OCI-LY7 (cell line): Measurements from ENCODE around the gene TMEM190. TPM values are rescaled to one million over a fixed set of nuclear protein-coding genes. Genes with fewer than 3 reads are reported as not detected.
A peak's percentile ranks its signal among the peaks of the same experiment; 100 is the strongest.

Source experiments
- BruUV-seq: library from RNA; stranded (reverse); fragments of 400-500 nt; replicated peaks from 2 replicates; lab custom pipeline; 2021; lab: Mats Ljungman, UMichigan
- CTCF ChIA-PET: fragments of 300-600 bp; sonication (Branson Sonifier 250); formaldehyde crosslinking; loops from one replicate; lab custom pipeline; 2022; ENCODE audit warnings: antibody characterized with exemption; ENCODE audit not compliant: unreplicated experiment; lab: Charles Lee
- POLR2A ChIA-PET: fragments of 300-600 bp; sonication (Branson Sonifier 250); formaldehyde crosslinking; loops from one replicate; lab custom pipeline; 2022; ENCODE audit warnings: antibody characterized with exemption; lab: Charles Lee
- DNase-seq: peaks from one replicate; pipeline ENCODE4 v3.0.0-alpha.2; 2015; ENCODE audit warnings: low spot score
- H2AFZ ChIP-seq: fragments of 200-600 bp; sonication (generic), shearing (Covaris generic); 2 replicates; pipeline ENCODE4 v1.6.1; 2014; ENCODE audit warnings: mild to moderate bottlenecking, antibody characterized with exemption, low read length, moderate library complexity
- H3K27ac ChIP-seq: fragments of 200-600 bp; sonication (generic); 2 replicates; pipeline ENCODE4 v1.5.1; 2014; ENCODE audit warnings: mixed run types, low read depth, mild to moderate bottlenecking, moderate library complexity, low read length, inconsistent platforms; ENCODE audit not compliant: poor library complexity, severe bottlenecking
- H3K36me3 ChIP-seq: fragments of 200-600 bp; sonication (generic); 2 replicates; pipeline ENCODE4 v1.6.1; 2014; ENCODE audit warnings: mild to moderate bottlenecking, antibody characterized with exemption, low read length, moderate library complexity, mixed read lengths; ENCODE audit not compliant: insufficient read depth
- H3K4me1 ChIP-seq: fragments of 200-600 bp; sonication (generic); 2 replicates; pipeline ENCODE4 v1.5.1; 2014; ENCODE audit warnings: mild to moderate bottlenecking, low read length; ENCODE audit not compliant: insufficient read depth, poor library complexity, severe bottlenecking
- H3K4me2 ChIP-seq: fragments of 200-600 bp; sonication (generic); 2 replicates; pipeline ENCODE4 v1.6.1; 2014; ENCODE audit warnings: mild to moderate bottlenecking, low read length
- H3K4me3 ChIP-seq: fragments of 200-600 bp; sonication (generic); 2 replicates; pipeline ENCODE4 v1.5.1; 2014; ENCODE audit warnings: mild to moderate bottlenecking, low read depth, low read length; ENCODE audit not compliant: poor library complexity, severe bottlenecking
- H3K79me2 ChIP-seq: fragments of 200-600 bp; sonication (generic); 2 replicates; pipeline ENCODE4 v1.6.1; 2016; ENCODE audit warnings: low read depth, mild to moderate bottlenecking, low read length, moderate library complexity, mixed read lengths; ENCODE audit not compliant: insufficient read depth
- H3K9me2 ChIP-seq: fragments of 200-600 bp; sonication (generic); 2 replicates; pipeline ENCODE4 v1.6.1; 2016; ENCODE audit warnings: mild to moderate bottlenecking, low read length, mixed read lengths; ENCODE audit not compliant: insufficient read depth
- H3K9me3 ChIP-seq: fragments of 200-600 bp; sonication (generic); 2 replicates; pipeline ENCODE4 v1.6.1; 2014; ENCODE audit warnings: mild to moderate bottlenecking, mixed run types, low read length, mixed read lengths
- H4K20me1 ChIP-seq: fragments of 200-600 bp; sonication (generic); 2 replicates; pipeline ENCODE4 v1.6.1; 2014; ENCODE audit warnings: mild to moderate bottlenecking, antibody characterized with exemption, low read length, moderate library complexity, mixed read lengths; ENCODE audit not compliant: insufficient read depth
- EZH2phosphoT487 ChIP-seq: fragments of 200-600 bp; sonication (generic); IDR thresholded peaks from 2 replicates; pipeline ENCODE4 v1.6.1; 2018; ENCODE audit warnings: low read depth, borderline replicate concordance, mild to moderate bottlenecking, mixed run types, antibody characterized with exemption, low read length, moderate library complexity, mixed read lengths
- intact Hi-C: fragments of 100-400 bp; cut with micrococcal nuclease; formaldehyde crosslinking; loops from one replicate; pipeline ENCODE4 v1.10.0; 2022; ENCODE audit not compliant: unreplicated experiment
- total RNA-seq, 2 experiments: library from RNA; depleted of rRNA in 1 of 2; stranded (reverse); fragments of >200 nt in 1 of 2; shearing (Covaris generic) in 1 of 2; gene quantifications; 2 replicates each; pipeline ENCODE4 v1.2.3, GENCODE V29; 2014 to 2022
- TF ChIP-seq, protein P1 (sequence below): fragments of 200-600 bp; sonication (generic); conservative IDR thresholded peaks from 2 replicates; pipeline ENCODE4 v1.5.1; 2014; ENCODE audit warnings: mild to moderate bottlenecking, antibody characterized with exemption, low read length, moderate library complexity, mixed read lengths

TMEM190 gene
- total RNA-seq, 2 experiments from 2014 or later = not detected

DNA sequence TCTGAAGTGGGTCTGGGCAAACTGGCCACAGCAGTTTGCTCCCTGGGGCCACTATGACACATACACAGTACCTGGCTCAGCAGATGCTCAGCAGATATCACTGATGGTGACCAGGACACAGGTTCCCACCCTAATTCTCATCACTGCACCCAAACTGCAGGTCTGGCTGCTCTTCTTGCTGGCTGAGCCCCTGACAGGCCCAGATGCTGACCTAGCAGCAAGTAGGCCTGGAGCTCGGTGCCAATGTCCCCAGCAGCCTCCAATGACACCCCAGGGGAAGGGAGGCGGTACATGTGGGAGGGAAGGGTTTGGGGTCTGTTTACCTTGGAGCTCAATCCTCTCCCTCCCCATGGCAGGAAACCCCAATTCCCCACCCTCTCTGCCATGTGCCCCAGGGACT is 25.9 kb downstream of the TMEM190 start:
- no peak overlapping the region for H3K27ac ChIP-seq
- no peaks in the 10 kb centered on the region for H3K9me3 ChIP-seq
- CTCF ChIA-PET = no interaction called here
- BruUV-seq = no TSS peak
- DNase-seq = no peak
- POLR2A ChIA-PET = interaction anchor here (1.1 kb wide), 1 partner anchor 11 kb away, joined by 3 read pairs; no protein-coding TSS in a partner anchor
- no peak overlapping the region for H3K4me2 ChIP-seq
- H3K9me2 ChIP-seq = no peaks in the 10 kb centered on the region
- peaks cover 22% of the 10 kb centered on the region for H3K4me1 ChIP-seq
- H3K79me2 ChIP-seq = peaks cover 47% of the 10 kb centered on the region
- H3K4me3 ChIP-seq = no peak overlapping the region
- no peak overlapping the region for H2AFZ ChIP-seq
- H4K20me1 ChIP-seq = peaks cover 36% of the 10 kb centered on the region
- no peak for TF ChIP-seq EZH2phosphoT487
- TF ChIP-seq, protein P1, sequence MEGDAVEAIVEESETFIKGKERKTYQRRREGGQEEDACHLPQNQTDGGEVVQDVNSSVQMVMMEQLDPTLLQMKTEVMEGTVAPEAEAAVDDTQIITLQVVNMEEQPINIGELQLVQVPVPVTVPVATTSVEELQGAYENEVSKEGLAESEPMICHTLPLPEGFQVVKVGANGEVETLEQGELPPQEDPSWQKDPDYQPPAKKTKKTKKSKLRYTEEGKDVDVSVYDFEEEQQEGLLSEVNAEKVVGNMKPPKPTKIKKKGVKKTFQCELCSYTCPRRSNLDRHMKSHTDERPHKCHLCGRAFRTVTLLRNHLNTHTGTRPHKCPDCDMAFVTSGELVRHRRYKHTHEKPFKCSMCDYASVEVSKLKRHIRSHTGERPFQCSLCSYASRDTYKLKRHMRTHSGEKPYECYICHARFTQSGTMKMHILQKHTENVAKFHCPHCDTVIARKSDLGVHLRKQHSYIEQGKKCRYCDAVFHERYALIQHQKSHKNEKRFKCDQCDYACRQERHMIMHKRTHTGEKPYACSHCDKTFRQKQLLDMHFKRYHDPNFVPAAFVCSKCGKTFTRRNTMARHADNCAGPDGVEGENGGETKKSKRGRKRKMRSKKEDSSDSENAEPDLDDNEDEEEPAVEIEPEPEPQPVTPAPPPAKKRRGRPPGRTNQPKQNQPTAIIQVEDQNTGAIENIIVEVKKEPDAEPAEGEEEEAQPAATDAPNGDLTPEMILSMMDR = no peak
- intact Hi-C loops = no loop called here
- peaks cover 73% of the 10 kb centered on the region for H3K36me3 ChIP-seq

DNA sequence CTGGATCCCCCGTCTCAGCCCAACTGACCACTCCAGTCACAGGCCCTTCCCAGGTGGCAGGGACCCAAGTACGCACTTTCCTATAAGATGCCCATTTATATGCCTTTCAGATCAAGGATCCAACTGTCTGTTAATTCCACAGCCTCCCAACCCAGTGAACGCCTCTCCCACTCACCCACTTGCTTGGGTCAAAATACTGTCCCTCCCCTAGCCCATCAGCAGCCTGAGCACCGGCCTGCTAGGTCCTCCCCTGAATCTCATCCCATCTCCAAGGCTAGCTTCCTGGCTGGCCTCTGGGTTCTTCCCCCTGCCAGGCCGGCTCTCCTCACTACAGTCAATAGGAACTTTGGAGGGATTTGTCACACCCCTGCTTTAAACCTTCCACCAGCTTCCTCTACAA is 29.0 kb downstream of the TMEM190 start:
- CTCF ChIA-PET = no interaction called here
- peak overlapping the region; percentile 89 for H3K4me2 ChIP-seq
- peaks cover 36% of the 10 kb centered on the region for H4K20me1 ChIP-seq
- H3K9me3 ChIP-seq = peaks cover 21% of the 10 kb centered on the region; the same call in 1 of the 2 replicates
- no peaks in the 10 kb centered on the region for H3K9me2 ChIP-seq
- H3K79me2 ChIP-seq = peaks cover 47% of the 10 kb centered on the region
- no TSS peak for BruUV-seq
- POLR2A ChIA-PET = no interaction called here
- TF ChIP-seq, protein P1 = no peak
- TF ChIP-seq EZH2phosphoT487 = no peak
- DNase-seq = no peak
- H3K4me1 ChIP-seq = peaks cover 32% of the 10 kb centered on the region
- peak overlapping the region; percentile 100 for H3K4me3 ChIP-seq
- intact Hi-C loops = loop anchor here (2.0 kb wide), 1 partner anchor 125 kb away; the partner anchor contains the start of gene HSPBP1
- H2AFZ ChIP-seq = no peak overlapping the region
- peaks cover 64% of the 10 kb centered on the region for H3K36me3 ChIP-seq
- H3K27ac ChIP-seq = peak overlapping the region; percentile 92

DNA sequence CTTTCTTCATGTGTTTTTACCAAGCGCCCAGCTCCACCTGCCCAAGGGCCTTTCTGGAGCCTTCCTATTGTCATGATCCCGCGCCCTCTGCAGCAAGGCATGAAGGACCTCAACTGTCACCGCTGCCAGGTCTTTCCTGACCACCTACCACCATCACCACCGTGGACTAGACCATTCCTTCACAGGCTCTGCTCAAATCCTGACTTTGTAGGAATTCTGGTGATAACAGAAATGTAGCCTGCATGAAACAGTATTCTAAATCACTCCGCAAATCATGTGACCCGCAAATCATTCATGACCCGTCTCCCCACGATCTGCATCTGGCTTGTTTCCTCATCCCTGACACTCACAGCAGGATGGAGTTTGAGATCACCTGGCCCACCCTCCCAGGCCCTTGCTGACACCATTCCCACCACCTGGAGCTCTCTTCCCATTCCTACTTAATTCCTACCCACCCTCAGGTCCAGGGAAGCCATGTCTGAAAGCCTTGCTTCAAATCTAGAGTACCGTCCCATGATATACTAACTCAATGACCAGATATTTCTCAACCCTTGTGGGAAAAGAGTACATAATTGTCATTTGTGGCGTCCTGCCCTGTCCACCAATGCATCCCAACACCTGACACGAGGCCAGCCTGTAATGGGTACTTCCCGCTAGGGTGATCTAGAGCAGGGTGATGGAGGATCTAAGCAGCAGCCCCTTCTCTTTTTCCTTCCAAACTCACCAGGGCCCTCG is 29.6 kb downstream of the TMEM190 start:
- Histone ChIP-seq H3K4me3 (peak overlapping the region; percentile 100), H4K20me1 (peaks cover 33% of the 10 kb centered on the region), H3K36me3 (peaks cover 59% of the 10 kb centered on the region), H3K4me2 (peak overlapping the region; percentile 89), H3K9me2 (no peaks in the 10 kb centered on the region), H3K4me1 (peaks cover 32% of the 10 kb centered on the region), H3K79me2 (peaks cover 47% of the 10 kb centered on the region), H3K9me3 (peaks cover 21% of the 10 kb centered on the region; the same call in 1 of the 2 replicates), H3K27ac (peak overlapping the region; percentile 92), H2AFZ (no peak overlapping the region)
- DNase-seq = peak; percentile 40
- intact Hi-C loops = loop anchor here (2.0 kb wide), 1 partner anchor 125 kb away; the partner anchor contains the start of gene HSPBP1
- TF ChIP-seq, protein P1 = no peak
- TF ChIP-seq EZH2phosphoT487 = no peak
- ChIA-PET POLR2A (interaction anchor here (0.5 kb wide), 1 partner anchor 154 kb away, joined by 3 read pairs; no protein-coding TSS in a partner anchor), CTCF (no interaction called here)
- no TSS peak for BruUV-seq
